K562 (cell line): Measurements from ENCODE around the gene EFCAB12. TPM values are rescaled to one million over a fixed set of nuclear protein-coding genes. Genes with fewer than 3 reads are reported as not detected.
A peak's percentile ranks its signal among the peaks of the same experiment; 100 is the strongest.

ENCODE experiments used
- BACH1 ChIP-seq: fragments of 200-800 bp; sonication (Bioruptor generic); IDR thresholded peaks from 2 replicates; pipeline ENCODE4 v1.6.1; 2016; ENCODE audit warnings: missing genetic modification characterization, missing compliant biosample characterization
- DIDO1 ChIP-seq: fragments of 450-650 bp; IDR thresholded peaks from 2 replicates; pipeline ENCODE4 v1.6.1; 2016; ENCODE audit warnings: low read depth, missing biosample characterization, missing genetic modification characterization
- GTF2E2 ChIP-seq: fragments of 200-800 bp; sonication (Bioruptor generic); IDR thresholded peaks from 2 replicates; pipeline ENCODE4 v1.6.1; 2016; ENCODE audit warnings: missing genetic modification characterization, missing compliant biosample characterization
- HMG20B ChIP-seq: fragments of 250-450 bp; sonication (Bioruptor Pico); IDR thresholded peaks from 2 replicates; pipeline ENCODE4 v1.5.0; 2021; ENCODE audit warnings: mild to moderate bottlenecking
- POLR2A ChIP-seq: fragments of 450-650 bp; conservative IDR thresholded peaks from 2 replicates; pipeline ENCODE4 v1.6.1; 2016
- SLC30A9 ChIP-seq: fragments of 250-450 bp; sonication (Bioruptor Pico); IDR thresholded peaks from 2 replicates; pipeline ENCODE4 v1.8.0; 2022; ENCODE audit warnings: mild to moderate bottlenecking, moderate library complexity
- SUPT5H ChIP-seq: fragments of 450-650 bp; IDR thresholded peaks from 2 replicates; pipeline ENCODE4 v1.6.1; 2016
- ZNF224 ChIP-seq: sonication (generic); formaldehyde crosslinking; IDR thresholded peaks from 2 replicates; pipeline ENCODE4 v1.8.0; 2022; ENCODE audit warnings: mild to moderate bottlenecking, missing genetic modification reagents
- ZNF282 ChIP-seq: sonication (generic); formaldehyde crosslinking; IDR thresholded peaks from 2 replicates; pipeline ENCODE4 v1.8.1; 2023; ENCODE audit warnings: missing genetic modification reagents
- polyA plus RNA-seq, 8 experiments: library from polyadenylated mRNA; depleted of rRNA in 4 of 8; stranded (reverse) in 5 of 8; unstranded in 3 of 8; fragments of >200 nt; fragmentation: Nextera tagmentation in 2 of 8; fragmentation: Illumina TruSeq in 1 of 8; extraction: Ambion mirVana in 2 of 8; extraction: Trizol in 1 of 8; gene quantifications; 2 replicates each; pipeline versions ENCODE4 v1.2.1 to v1.2.3, GENCODE V29; 2011 to 2014; ENCODE audit warnings: inconsistent platforms in 1 of 8, missing spikeins in 1 of 8
- total RNA-seq, 7 experiments: library from RNA; depleted of rRNA in 6 of 7; stranded (reverse); fragments of >200 nt in 6 of 7; fragmentation: Illumina TruSeq in 2 of 7; extraction: Trizol in 2 of 7; gene quantifications; 2 replicates each; pipeline versions ENCODE4 v1.2.1 to v1.2.3, GENCODE V29; 2011 to 2021; ENCODE audit warnings: low replicate concordance in 1 of 7
- TF ChIP-seq, protein P1 (sequence below): fragments of 450-650 bp; IDR thresholded peaks from 2 replicates; pipeline ENCODE4 v1.7.0; 2016; ENCODE audit warnings: borderline replicate concordance
- TF ChIP-seq, protein P2 (sequence below): fragments of 450-650 bp; conservative IDR thresholded peaks from 2 replicates; pipeline ENCODE4 v1.6.1; 2016; ENCODE audit warnings: missing genetic modification characterization, low read depth, mild to moderate bottlenecking, missing compliant biosample characterization, moderate library complexity
- TF ChIP-seq, protein P3 (sequence below): fragments of 250-450 bp; sonication (Bioruptor Pico); IDR thresholded peaks from 2 replicates; pipeline ENCODE4 v1.8.0; 2021; ENCODE audit warnings: borderline replicate concordance, mild to moderate bottlenecking, moderate library complexity; ENCODE audit not compliant: poor library complexity, severe bottlenecking
- TF ChIP-seq, protein P4 (sequence below): fragments of 250-450 bp; sonication (Bioruptor Pico); IDR thresholded peaks from 2 replicates; pipeline ENCODE4 v1.5.0; 2021

Gene EFCAB12
- total and polyA plus RNA-seq, 9 of the 15 experiments (the other 6 are each of a cell fraction or from before 2014, with no cell fraction given): 0.08 to 0.95 (median 0.56) TPM; not detected in 1

DNA sequence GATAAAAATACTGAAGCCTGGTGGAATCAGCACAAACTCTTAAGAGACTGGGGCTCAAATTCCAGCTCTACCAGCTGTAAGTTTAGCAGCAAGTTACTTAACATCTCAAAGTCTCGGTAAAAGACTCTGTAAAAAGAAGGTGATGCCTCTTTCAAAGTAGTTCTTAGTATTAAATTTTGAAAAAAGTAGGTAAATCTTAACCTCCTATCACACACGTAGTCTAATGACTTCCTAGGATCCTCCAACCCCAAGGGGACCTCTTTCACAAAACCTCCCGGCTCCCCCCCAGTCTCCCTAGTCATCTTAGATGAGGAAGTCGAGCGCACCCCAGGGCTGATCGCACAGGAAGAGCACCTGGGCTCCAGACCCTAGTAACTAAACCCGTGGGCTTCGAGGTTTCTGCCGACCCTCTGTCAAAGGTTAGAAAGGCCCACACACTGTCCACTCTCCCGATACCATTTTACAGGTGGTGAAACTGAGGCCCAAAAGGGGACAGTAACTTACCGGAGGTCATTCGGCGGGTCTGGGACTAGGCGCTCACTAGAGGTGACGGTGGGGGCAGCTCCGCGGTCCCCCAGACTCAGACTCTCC, 10.9 kb upstream of the EFCAB12 start (continued):
- TF ChIP-seq, protein P1, sequence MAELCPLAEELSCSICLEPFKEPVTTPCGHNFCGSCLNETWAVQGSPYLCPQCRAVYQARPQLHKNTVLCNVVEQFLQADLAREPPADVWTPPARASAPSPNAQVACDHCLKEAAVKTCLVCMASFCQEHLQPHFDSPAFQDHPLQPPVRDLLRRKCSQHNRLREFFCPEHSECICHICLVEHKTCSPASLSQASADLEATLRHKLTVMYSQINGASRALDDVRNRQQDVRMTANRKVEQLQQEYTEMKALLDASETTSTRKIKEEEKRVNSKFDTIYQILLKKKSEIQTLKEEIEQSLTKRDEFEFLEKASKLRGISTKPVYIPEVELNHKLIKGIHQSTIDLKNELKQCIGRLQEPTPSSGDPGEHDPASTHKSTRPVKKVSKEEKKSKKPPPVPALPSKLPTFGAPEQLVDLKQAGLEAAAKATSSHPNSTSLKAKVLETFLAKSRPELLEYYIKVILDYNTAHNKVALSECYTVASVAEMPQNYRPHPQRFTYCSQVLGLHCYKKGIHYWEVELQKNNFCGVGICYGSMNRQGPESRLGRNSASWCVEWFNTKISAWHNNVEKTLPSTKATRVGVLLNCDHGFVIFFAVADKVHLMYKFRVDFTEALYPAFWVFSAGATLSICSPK: no peak
- no peak for TF ChIP-seq BACH1 (tag)
- TF ChIP-seq, protein P2, sequence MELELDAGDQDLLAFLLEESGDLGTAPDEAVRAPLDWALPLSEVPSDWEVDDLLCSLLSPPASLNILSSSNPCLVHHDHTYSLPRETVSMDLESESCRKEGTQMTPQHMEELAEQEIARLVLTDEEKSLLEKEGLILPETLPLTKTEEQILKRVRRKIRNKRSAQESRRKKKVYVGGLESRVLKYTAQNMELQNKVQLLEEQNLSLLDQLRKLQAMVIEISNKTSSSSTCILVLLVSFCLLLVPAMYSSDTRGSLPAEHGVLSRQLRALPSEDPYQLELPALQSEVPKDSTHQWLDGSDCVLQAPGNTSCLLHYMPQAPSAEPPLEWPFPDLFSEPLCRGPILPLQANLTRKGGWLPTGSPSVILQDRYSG (tag): no peak
- peak; percentile 13 for TF ChIP-seq SUPT5H
- no peak for TF ChIP-seq GTF2E2
- TF ChIP-seq ZNF224 (CRISPR knock-in tag): no peak
- TF ChIP-seq HMG20B: no peak
- TF ChIP-seq, protein P3, sequence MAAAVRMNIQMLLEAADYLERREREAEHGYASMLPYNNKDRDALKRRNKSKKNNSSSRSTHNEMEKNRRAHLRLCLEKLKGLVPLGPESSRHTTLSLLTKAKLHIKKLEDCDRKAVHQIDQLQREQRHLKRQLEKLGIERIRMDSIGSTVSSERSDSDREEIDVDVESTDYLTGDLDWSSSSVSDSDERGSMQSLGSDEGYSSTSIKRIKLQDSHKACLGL: no peak
- no peak for TF ChIP-seq SLC30A9
- TF ChIP-seq, protein P4, sequence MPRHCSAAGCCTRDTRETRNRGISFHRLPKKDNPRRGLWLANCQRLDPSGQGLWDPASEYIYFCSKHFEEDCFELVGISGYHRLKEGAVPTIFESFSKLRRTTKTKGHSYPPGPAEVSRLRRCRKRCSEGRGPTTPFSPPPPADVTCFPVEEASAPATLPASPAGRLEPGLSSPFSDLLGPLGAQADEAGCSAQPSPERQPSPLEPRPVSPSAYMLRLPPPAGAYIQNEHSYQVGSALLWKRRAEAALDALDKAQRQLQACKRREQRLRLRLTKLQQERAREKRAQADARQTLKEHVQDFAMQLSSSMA: no peak
- no peak; the same call in 1 of the 2 replicates for TF ChIP-seq POLR2A
- no peak for TF ChIP-seq DIDO1 (tag)
- TF ChIP-seq ZNF282 (CRISPR knock-in tag): no peak
